T47D (cell line): ENCODE results near the gene ZNF382.

Source experiments
- DNase-seq, 2 experiments: peaks; one replicate each; pipeline versions ENCODE4 v3.0.0 to v3.0.0-alpha.2; 2011 to 2012; ENCODE audit warnings: low read depth in 1 of 2, low spot score in 1 of 2
- JUND ChIP-seq: IDR thresholded peaks from 2 replicates; pipeline ENCODE4 v1.6.1; 2012; ENCODE audit warnings: low read depth
- in situ Hi-C: cut with HindIII; loops from 2 replicates; pipeline ENCODE4 v1.10.0; 2016; ENCODE audit warnings: low sequenced_read_pairs, low pct_unique_long_range_greater_than_20kb

Gene ZNF382

DNA sequence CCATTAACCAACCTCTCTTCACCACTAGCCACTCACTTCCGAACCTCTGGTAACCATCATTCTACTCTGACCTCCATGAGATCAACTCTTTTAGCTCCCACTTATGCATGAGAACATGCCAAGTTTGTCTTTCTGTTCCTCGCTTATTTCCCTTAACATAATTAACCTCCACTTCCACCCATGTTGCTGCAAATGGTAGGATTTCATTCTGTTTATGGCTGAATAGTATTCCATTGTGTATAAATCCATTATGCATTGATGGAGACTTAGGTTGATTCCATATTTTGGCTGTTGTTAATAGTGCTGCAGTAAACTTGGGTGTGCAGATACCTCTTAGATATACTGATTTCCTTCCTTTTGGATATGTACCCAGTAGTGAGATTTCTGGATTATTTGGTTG, 30.2 kb downstream of the ZNF382 start:
- in situ Hi-C loops = no loop called here
- TF ChIP-seq JUND = no peak
- DNase-seq = no peak

DNA sequence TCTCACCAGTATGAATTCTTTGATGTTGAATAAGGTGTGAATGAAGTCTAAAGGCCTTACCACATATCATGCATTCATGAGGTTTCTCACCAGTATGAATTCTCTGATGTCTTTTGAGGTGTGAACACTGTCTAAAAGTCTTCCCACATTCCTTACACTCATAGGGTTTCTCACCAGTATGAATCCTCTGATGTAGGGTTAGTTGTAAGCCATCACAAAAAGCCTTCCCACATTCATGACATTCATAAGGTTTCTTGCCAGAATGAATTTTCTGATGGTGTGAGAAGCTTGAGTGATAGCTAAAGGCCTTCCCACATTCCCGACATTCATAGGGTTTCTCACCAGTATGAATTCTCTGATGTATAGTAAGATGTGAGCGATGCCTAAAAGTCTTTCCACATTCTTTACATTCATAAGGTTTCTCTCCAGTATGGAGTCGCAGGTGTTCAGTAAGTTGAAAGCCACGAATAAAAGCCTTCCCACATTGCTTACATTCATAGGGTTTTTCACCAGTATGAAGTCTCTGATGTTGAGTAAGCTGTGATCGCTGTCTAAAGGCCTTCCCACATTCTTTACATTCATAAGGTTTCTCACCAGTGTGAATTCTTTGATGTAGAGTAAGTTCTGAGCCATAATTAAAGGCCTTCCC, 33.9 kb downstream of the ZNF382 start:
- in situ Hi-C loops = no loop called here
- DNase-seq = no peak
- no peak for TF ChIP-seq JUND

DNA sequence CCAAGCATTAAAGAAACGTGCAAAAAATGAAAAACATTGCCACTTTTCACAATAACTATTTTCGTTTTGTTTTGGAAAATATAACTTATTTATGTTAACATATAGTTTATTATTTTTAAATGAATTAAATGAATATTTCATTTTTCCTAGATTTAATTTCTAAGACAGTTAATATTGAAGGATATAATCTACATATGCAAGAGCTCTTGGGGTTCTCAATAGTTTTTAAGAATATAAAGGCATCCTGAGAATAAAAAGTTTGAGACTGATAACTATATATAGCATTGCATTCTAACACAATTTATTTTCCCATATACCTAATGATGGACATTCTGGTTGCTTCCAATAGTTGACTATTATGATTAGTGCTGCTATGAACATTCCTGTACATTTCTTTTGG, 41.6 kb downstream of the ZNF382 start:
- TF ChIP-seq JUND = no peak
- DNase-seq = no peak
- in situ Hi-C loops = no loop called here

DNA sequence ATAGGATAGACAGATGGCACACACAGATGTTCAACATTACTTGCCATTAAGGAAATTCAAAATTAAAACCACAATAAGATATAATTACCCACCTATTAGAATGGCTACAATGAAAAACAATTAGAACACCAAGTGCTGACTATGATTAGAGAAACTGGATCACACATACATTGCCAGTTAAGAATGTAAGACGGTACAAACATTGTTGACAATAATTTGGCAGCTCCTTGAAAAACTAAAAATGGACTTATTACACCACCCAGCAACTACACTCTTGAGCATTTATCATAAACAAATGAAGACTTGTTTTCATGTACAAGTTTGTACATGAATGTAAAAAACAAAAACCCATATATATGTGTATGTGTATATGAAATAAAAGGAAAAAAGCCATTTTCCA, 47.8 kb downstream of the ZNF382 start:
- TF ChIP-seq JUND = no peak
- in situ Hi-C loops = no loop called here
- DNase-seq = no peak

DNA sequence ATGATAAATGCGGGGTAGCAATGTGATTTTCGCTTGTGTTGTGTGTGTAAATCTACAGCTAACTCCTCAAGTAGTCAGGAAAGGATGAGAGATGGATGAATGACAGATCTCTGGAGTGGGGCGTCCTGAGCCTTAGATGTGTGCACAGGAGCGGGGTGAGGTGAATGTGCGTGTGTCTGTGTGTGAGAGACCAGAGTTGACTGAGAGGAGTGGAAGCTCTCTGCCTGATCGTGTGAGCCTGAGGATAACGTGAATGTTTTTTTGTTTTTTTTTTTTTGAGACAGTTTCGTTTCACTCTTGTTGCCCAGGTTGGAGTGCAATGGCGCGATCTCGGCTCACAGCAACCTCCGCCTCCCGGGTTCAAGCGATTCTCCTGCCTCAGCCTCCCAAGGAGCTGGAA, 60.7 kb downstream of the ZNF382 start:
- no peak for DNase-seq
- TF ChIP-seq JUND = no peak

DNA sequence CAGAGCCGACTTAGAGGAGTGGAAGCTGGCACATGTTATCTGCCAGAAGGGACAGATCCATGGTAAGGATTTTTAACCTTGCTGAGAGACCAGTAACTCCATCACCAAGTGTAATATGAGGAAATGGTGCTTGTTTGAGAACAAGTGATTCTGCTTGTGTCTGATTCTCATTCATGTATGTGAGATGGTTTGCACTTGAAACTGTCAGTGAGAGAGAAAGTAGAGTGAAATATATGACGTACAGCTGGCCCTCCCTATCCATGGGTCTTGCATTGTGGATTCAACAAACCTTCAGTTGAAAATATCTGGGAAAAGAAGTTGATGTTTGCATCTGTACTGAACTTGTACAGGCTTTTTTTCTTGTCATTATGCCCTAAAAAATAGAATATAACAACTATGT, 63.5 kb downstream of the ZNF382 start:
- no peak for TF ChIP-seq JUND
- in situ Hi-C loops = no loop called here
- no peak for DNase-seq

More for the DNA sequence above, 60.7 kb downstream of the ZNF382 start:
- in situ Hi-C loops = no loop called here

DNA sequence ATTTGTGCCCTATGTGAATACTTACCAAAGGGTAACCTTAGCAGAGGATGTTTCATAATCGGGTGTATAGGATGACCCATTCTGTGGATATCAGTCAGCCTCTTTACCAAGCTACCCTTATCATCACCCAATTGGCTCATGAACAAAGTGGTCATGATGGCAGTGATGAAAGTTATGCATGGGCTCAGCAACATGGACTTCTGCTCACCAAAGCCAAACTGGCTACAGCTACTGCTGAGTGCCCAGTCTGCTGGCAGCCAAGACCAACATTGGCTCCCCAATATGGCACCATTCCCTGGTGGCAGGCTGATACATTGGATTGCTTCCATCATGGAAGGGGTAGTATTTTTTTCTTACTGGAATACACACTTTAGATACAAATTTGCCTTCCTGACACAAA, 67.3 kb downstream of the ZNF382 start:
- DNase-seq = no peak
- no peak for TF ChIP-seq JUND

DNA sequence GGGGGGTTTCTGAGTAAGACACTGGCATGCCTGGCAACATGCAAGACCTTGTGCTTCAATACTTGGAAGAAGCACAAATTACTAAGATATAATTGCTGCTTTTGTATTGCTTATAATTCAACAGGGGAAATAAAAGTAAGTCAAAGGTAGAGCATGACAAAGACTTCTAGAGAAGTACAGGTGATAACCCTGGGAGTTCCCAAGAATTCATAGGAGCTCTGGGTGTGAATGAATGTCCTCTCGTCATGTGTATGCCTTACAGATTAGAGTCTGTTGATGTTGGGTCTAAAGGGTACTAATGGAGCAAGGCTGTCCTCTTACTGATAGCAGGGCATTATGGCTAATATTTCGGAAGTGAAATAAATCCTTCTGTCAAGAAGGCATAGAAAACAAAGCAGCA, 69.1 kb downstream of the ZNF382 start:
- no peak for DNase-seq
- TF ChIP-seq JUND = no peak
- in situ Hi-C loops = no loop called here

More for the DNA sequence above, 67.3 kb downstream of the ZNF382 start:
- in situ Hi-C loops = no loop called here

DNA sequence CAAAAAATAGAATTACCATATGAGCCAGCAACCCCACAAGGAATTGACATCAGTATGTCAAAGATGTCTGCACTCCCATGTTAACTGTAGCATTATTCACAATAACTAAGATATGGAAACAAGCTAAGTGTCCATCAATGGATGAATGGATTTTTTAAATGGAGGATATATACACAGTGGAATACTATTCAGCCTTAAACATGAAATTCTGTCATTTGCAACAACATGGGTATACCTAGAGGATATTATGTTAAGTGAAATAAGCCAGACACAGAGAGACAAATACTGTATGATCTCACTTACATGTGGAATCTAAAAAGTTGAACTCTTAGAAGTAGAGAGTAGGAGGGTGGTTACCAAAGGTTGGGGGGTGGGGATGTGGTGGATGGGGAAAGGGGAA, 74.3 kb downstream of the ZNF382 start:
- in situ Hi-C loops = no loop called here
- TF ChIP-seq JUND = no peak
- DNase-seq = no peak
